Right kidney (tissue), 1 donor: ENCODE measurements around the gene HTRA3.

Experiments used
- DNase-seq: peaks from one replicate; pipeline ENCODE4 v3.0.0-alpha.2; 2016

HTRA3 gene

DNA sequence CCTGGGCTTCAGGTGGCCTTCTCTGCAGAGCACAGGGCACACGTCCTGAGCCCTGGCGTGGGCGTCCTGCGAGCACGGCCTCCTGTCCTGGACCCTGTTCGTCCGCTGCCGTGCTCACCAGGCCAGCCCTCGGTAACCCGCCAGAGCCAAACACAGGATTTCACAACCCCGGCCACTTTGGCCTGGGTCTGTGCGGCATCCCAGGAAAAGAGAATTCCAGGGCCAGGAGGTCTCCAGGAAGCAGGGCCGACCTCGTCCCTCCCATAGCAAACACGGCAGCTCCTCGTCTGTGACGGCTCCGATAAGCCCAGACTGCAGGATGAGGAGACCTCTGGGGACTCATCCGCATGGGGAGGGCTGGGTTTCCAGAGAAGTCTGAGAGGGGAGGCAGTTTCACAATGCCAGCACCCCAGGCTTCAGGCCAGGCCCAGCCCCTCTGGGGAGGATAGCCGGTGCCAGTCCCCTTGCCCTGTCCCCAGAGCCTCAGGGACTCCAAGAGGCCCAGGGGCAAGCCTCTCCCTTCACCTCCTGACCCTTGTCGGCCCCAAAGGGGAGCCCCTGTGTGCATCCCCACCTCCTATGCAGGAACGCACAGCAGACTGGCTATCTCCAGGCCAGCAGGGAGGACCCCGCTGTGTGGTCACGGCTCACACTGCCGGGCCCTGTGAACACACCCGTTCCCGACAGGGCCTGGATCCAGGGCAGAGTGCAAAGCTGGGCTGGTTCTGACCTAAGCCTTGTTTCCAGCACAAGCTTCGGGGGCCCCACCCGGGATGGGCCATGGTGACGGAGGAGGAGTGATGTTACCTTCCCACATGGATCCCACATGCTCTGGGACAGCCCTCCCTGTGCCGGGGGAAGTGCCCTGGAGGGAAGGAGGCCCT is 22.3 kb upstream of the HTRA3 start:
- no peak for DNase-seq

DNA sequence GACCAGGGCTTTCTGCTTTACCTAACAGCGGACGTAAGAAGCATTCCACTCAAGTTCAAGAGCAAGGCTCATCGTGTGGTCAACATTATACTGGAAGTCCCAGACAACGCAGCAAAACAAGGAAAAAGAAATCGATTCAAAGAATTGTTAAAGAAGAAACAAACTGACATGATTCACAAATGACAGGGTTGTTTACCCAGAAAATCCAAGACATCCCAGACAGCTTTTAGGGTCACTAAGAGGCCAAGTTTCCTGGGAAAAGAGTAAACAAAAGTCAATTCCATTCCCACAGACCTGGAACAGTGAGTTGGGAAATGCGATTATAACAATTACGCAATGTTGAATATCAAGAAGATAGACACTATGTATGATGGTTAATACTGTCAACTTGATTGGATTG is 21.5 kb upstream of the HTRA3 start:
- no peak for DNase-seq

DNA sequence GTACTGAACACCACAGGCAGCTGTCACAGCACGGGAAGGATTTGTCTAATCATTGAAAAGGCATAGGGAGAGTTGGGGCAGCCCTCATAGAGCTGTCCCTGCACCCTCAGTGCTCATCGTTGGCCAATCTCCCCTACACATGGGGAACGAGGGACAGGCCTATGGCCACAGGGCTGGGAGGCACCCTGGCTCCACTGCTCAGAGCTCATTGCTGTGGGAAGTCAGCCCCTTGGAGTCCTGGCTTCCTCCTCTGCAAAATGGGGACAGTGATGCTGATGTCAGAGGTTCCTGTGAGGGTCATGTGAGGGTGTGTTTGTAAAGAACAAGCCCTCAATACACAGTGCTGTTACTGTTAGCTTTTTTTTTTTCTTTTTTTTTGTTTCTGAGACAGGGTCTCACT is 19.3 kb upstream of the HTRA3 start:
- no peak for DNase-seq

DNA sequence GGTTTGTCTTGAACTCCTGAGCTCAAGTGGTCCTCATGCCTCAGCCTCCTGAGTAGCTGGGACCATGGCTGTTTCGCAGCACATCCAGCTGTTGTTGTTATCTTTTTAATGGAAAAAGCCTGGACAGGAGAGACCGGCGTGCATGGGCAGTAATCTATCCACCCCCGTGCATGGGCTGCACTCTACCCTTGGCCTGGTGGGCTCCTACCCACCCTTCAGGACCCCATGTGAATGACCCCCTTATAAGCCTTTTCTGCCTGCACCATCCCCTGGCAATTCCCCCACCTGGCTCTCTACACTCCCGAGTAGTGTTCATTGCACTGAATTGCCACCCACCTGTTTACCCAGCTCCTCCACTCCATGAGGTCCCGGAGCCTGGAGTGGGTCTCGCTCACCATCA is 18.9 kb upstream of the HTRA3 start:
- DNase-seq, result no peak

DNA sequence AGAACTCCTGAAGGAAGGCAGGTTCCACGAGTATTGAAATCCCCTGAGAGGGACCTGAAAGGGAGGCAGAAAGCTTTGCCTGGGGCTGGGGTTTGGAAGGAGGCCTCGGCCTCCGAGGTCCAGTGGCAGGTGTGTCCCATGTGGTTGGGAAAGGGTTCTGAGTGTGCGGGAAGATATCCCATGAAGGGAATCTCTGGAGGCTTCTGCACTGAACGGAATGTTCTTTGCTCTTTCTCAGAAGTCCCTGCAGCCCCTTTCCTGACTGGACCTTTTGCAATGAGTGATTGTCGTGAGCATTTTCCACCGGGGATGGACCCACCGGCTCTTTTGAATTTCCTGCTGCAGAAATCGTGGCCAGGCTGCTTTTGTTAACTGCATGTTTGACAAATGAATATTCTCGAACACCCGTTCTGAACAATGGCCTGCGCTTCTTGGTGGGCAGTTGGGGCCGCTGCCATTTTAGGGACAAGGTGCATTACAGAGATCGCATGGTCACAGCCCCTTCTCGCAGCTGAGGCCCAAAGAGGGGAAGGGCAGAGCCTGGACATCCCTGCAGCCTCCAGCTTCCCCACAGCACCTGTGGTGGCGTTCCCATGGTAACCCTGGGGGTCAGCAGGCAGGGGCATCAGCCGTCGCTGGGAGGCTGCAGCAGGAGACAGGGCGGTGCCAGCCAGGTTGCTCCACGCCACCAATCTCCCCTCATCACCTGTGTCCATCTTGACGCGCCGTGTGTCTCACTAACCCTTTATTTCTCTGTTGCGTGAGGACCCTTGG is 18.3 kb upstream of the HTRA3 start:
- no peak for DNase-seq

DNA sequence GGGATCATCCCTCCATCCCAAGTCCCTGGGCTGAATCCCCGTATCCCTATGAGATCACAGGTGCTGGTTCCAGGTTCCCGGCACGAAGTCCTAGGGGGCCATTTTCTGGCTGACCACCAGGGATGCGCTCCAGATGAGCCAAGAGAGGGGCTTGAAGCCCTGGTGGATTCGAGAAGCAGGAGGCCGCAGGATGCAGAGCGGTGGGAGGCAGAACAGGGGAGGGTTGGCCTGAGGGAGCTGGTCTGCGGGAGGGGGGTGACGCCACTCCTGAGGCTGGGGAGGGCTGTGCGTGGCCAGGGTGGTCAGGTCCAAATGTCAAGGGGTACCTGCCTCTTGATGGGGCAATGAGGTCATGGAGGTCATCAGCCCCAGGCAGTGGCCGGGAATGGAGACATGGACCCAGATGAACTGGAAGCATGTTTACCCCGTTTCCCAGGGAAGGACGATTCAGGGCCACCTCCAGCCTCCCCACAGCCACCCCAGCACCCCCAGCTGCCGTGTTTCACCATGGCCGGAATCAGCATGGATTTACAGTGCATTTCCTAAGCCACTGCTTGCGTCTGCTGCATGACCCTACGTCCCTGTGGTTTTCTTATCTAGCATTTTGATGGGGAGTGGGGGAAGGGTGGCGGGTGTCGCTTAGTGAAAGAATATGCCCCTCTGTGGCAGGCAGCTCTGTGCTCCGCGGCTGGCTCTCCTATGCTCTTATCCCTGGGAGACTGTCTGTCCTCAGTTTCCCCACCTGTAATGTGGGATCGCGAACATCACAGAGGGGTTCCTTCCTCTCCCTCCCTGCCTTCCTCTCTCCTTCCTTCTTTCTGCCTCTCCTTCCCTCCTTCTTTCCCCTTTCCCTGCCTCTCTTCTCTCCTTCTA is 17.0 kb upstream of the HTRA3 start:
- no peak for DNase-seq

DNA sequence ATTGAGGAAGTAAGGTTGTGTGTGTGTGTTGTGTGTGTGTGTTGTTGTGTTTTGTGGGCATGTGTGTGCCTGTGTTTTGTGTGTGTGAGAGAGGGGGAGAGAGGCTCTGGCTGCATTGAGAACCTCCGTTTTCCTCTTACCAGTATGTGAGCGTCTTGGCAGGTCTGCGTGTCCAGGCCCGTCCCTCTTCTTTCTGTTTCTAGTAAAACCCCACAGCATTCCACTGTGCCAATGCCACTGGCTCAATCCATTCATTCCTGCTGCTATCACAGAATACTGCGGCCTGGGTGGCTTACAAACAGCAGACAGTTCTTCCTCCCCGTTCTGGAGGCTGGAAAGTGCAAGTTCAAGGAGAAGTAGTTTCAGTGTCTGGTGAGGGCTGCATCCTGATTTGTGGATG is 15.5 kb upstream of the HTRA3 start:
- no peak for DNase-seq

DNA sequence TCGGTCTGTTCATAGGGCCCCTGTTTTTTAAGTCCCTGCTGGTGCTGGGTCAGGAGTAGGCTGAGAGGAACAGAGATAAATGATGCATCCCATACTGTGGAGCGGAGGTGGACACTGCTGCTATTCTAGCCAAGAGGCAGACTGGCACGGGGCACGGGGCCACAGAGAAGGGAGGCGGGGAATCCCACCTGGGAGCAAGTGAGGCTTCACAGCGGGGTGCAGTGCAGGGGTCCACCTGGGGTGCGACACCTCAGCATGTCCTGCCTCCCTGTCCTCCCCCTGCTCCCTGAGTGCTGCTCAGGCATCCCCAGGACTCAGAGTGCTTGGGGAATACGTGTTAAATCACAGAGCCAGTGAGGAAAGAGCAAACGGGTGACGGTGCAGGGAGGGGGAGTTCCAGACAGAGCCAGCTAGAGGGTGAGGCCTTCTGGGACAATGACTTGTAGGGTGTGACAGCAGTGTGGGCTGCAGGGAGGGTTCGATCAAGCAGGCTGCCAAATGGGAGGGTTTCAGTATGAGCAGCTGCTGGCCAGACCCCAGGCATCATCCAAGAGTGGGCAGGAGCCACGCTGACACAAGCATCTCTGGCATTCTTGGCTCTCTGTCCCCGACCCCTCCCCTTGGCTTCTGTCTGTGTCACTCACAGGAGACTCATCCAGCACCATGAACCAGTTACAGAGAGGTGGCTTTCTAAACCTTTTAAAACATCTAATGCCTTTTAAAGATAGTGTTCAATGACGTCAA is 13.7 kb upstream of the HTRA3 start:
- DNase-seq, result no peak

DNA sequence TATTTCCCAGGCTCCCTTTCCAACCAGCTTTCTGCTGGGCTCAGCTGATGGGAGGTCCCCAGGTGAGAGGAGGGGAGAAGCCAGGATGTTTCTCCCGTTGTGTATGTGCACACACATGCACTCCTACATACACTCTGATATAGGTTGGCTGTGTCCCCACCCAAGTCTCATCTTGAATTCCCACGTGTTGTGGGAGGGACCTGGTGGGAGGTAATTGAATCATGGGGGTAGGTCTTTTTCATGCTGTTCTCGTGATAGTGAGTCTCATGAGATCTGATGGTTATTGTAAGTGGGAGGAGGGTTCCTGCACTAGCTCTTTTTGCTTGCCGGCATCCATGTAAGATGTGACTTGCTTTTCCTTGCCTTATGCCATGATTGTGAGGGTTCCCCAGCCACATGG is 11.7 kb upstream of the HTRA3 start:
- DNase-seq, result no peak

DNA sequence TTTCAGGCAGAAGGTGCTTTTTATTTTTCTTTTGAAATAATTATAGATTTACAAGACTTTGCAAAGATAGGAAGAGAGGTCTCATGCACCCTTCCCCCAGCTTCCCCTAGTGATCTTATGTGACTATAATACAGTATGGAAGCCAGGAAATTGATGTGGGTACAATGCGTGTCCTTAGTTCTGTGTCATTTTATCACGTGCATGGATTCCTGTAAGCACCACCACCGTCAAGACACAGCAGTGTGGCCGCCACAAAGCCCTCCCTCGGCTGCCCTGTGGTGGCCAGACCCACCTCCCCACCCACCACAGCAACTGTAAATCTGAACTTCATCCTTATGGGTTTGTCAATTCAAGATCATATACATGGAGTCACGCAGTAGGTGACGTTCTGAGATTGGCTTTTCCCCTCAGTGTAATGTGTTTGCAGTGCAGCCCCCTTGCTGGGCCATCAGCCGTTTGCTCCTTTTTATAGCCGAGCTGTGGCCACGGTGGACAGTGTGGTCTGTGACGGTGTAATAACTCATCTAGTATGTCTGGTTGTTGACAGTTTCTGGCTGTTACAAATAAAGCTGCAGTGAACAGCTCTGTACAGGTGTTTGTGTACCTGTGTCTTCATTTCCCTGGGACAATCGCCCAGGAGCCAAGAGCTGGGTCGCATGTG is 10.9 kb upstream of the HTRA3 start:
- DNase-seq, result no peak

DNA sequence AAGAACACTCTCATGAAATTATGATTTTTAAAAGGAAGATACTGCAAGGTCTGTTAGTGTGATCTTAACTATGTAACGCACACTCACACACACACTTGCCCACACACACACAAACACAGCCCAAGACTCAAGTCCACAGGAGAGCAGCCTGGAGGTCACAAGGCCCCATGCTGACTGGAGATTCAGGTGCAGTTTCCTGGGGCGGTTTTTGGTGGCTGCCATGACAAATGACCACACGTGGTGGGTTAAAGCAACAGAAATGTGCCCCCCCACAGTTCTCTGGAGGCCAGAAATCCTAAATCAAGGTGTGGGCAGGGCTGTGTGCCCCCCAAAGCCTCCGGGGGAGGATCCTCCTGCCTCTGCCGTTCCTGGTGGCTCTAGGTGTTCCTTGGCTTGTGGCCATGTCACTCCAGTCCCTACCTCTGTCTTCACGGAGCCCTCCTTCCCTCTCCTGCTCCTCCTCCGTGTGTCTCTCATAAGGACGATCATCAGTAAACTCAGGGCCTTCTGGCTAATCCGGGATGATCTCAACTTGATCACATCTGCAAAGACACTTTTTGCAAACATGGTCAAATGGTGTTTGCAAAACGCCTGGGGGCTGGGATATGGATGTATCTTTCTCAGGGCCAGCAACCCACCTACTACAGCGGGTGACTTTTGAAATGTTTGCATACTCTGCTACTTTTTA is 9.7 kb upstream of the HTRA3 start:
- DNase-seq, result no peak

DNA sequence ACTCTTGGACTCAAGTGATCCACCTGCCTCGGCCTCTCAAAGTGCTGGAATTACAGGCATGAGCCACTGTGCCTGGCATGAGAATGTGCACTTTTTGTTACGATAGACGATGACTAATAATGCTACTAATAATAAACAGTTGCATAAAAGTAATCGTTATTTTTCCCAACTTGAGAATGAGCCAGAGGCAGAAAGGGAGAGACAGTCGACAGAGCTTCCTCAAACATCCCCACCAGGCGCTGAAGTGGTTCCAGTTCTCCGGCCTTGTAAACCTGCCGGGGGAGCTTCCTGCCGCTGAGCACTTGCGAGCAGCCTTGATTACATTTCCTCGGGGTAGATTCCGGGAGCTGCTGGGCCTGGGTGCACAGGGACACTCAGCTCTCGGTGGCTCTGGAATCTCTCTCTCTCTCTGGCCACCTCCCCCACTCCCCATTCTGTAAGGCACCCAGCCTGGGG is 8.9 kb upstream of the HTRA3 start:
- no peak for DNase-seq

DNA sequence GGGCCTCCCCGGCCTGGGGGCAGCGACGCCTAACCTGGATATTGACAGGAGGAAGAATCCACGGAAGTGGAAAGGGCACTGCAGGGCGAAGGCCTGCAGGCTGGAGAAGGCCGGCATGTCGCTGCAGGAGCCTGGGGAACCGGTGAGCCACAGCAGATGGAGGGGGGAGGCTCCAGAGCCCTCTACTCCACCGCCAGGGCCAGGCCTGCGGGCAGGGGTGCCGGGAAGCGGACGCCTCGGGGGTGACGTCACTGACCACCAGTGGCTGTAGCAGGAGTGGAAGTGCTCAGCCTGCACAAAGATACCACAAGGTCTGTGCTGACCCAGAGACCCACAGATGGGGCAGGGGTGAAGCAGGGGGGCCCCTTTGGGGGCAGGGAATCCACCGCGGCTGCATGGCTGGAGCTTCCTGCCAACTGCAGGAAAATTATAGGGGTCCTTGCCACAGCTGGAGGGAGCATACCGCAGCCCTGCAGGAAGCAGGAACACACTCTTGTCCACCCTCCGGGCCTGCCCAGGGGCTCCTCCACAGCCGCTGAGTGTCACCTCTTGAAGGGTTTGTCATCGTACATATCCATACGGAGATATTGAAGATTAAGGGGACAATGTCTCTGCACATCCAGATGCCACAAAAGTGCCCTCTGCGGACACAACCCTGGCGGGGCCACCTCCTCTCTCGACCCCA is 7.6 kb upstream of the HTRA3 start:
- DNase-seq, result no peak

DNA sequence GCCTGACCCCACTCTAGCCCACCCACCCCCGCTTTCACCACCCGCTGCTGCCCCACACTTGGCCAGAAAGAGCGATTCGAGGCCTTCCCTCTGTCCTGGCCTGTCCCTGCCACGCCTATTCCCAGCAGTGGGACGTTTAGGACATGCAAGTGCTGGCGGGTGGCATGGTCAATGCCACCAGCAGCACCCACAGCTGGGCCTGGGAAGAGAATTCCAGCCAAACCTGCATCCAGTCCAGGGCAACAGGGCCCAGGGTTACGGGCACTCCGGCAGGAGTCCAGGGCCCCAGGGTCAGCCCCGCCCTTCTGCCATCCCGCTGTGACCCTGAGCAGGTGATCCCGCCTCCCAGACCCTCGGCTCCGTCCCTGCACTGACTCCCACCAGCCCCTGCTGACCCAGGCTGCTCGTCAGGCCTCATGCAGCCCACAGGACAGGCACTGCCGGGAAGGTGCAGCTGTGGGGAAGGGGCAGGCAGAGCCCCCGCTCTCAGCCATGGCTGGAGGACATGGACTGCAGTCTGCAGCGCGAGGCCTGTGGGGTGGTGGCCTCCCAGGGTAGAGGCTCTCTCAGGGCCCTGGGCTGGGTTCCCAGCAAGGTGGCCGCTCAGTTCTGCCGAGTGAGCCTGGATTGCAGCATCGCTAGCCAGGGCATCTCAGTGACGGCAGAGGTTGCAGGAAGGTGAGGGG is 6.8 kb upstream of the HTRA3 start:
- no peak for DNase-seq

DNA sequence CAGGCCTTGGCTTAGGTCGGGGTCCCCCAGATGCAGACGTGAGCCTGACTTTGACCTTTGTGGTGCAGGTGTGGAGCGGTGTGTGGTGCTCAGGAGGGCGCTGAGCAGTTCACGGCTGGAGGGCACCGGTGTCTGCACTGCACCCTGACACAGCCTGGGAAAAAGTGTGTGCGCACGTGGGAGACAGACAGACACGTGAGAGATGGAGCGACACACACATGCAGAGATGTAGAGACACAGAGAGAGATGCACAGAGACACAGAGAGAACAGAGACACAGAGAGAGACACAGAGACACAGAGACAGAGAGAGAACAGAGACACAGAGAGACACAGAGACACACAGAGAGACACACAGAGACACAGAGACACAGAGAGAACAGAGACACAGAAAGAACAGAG is 6.2 kb upstream of the HTRA3 start:
- no peak for DNase-seq

DNA sequence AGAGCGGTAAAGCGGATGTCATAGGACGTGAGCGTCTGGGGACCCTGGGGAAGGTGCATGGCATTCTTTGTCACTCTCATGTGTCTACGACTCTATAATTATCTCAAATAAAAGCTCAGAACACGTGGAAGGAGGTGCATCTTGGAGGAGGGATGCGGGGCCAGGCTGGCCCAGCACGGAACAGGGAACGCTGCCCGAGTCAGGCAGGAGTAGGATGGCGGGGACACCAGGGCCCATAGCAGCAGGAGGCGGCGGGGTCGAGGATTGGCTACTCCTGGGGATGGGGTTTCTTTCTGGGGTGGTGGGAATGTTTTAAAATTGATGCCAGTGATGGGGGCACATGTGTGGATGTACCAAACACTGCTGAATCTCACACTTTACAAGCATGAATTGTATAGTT is 5.4 kb upstream of the HTRA3 start:
- no peak for DNase-seq

DNA sequence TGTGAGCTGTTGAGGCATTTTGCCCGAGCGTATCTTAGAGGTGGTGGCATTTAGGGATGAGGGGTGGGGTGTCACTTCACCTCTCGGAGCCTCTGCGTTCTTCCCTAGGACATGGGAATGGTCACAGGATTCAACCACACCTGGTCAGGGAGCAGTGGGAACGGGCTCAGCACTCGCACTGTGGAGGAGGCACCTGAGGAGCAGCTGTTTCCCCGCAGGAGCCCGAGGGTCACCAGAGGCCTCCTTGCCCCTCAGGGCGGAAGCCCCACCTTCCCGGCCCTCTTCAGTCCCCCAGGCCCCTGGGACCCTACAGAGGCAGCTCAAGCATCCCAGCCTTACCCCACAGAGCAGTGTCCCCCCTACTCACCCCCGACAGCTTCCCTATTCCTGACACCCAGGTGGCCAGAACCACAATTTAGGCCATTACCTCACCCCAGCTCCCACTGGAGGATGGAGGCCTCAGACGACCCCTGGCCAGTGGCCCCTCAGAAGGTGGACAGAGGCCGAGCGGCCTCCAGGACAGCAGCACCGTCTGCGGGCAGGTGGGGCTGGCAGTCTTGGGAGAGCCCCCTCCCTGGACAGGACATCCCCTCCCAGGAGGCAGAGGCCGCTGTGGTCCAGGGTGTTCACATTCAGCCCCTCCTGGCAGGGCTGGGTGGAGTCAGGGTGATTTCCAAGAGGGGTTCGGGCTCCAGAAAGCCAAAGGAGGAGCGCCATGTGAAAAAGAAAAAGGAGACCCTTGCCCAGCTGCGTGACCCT is 4.2 kb upstream of the HTRA3 start:
- no peak for DNase-seq

DNA sequence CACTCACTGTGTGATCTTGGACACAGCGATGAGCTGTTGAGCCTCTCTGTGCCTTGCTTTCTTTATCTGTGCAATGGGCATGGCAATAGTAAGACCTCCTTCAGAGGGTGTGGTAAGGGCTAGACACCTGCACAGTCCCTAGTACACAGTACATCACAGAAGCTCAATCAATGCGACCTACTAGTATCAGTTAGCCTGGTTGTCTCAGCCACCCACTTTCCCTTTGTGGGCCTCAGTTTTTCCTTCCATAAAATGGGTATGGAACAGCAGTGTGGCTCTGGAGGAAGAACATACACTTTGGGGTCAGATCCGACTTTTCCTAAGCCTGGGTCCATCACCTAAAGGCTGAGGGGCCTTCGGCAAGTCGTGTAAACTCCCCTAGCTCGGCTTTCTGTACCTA is 3.5 kb upstream of the HTRA3 start:
- DNase-seq, result no peak

DNA sequence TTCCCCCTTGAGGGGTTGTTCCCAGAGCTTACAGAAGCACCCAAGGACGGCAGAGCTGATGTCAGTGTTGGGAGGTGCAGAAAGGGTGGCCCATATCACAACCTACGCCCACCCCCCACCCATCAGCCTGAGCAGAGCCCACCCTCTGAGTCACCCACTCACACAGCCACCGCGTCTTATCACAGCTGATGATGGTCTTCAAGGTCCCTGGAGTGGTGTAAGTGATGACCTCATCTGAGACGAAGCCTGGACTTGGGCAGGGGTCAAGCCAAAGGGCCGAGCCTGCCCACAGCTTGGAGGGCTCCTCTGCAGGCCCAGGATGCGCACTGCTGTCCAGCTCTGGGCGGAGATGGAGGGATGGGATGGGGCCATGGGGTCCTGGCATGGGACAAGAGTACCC is 3.0 kb upstream of the HTRA3 start:
- no peak for DNase-seq
